ENCODE measurements around the gene AOPEP.

GRCh38 chr9:94868464-94868863 lies 142.0 kb downstream of the AOPEP start:
- TF ChIP-seq NBN (IDR thresholded peaks at IDR 0.05; ENCODE audit: low read depth) (no peak), CTCFL (IDR thresholded peaks at IDR 0.05; ENCODE audit: borderline replicate concordance, insufficient read depth, low read depth, low read length, poor library complexity, severe bottlenecking) (no peak), POLR2A (conservative IDR thresholded peaks at IDR 0.05) (no peak), RREB1 (CRISPR knock-in tag; IDR thresholded peaks at IDR 0.05) (no peak), SREBF2 (CRISPR knock-in tag; IDR thresholded peaks at IDR 0.05) (no peak), CBX1 (IDR thresholded peaks at IDR 0.05; ENCODE audit: low read depth) (no peak), EZH2 (IDR thresholded peaks at IDR 0.05; ENCODE audit: borderline replicate concordance, low read depth, low read length) (no peak), HDGF (IDR thresholded peaks at IDR 0.05) (no peak), ESRRA (IDR thresholded peaks at IDR 0.05; ENCODE audit: borderline replicate concordance, low read depth) (no peak), ZNF24 (IDR thresholded peaks at IDR 0.05) (no peak)

Data from K562 (cell line).